Measurements from ENCODE around the gene S100A4. TPM values are rescaled to one million over a fixed set of nuclear protein-coding genes. Genes with fewer than 3 reads are reported as not detected.
A peak's percentile ranks its signal among the peaks of the same experiment; 100 is the strongest.

S100A4 gene
- polyA plus RNA-seq, 1 donor = 29.0 TPM

GRCh38 chr1:153509729-153510354 is 35.8 kb downstream of the S100A4 start:
- no peak for DNase-seq

GRCh38 chr1:153509036-153509435 is 36.6 kb downstream of the S100A4 start:
- DNase-seq = no peak

GRCh38 chr1:153507926-153508583 is 37.6 kb downstream of the S100A4 start:
- no peak for DNase-seq

DNA sequence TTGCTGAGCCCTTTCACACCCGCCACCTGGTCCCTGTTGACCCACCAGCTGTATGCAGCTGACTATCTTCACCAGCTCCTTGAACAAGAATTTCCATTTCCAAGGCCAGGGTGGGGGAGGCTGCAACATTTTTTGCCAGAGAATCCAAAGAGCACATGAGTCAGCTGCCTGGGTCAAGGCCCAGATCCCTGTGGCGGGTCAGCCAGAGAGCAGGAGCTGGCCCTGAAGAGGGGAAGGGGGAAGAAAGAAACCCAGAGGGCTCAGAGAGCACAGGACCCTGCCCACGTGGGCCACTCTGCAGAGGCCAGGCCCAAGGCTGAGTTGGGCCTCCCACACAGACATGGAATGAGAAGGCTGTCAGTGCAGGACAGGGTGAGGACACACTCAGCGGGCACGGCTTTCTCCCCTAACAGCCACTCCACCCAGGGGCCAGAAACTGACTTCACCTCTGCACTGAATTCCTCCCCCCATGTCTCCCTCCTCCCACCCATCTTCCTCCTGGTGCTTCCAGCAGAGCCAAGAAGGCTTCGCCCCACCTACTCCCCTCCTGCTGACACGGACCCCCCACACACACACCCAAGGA is 38.7 kb downstream of the S100A4 start:
- peak; percentile 48 for DNase-seq

DNA sequence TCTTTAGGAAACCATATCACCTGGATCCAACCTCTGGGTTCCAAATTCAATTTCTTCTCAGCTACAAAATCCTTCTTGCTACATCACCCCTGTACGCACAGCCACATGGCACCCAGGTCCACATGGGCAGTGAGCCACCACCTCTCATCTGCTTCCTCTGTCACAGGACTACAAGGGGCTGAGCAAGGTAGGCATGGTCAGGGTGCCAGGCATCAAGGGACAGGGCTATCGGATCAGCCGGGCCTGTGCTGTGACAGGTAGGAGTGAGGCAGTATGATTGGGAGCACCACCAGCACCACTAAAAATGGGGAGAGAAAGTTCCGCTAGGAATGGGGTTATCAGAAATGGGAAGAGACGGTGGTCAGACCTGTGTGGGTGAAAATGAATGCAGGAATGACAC is 39.2 kb downstream of the S100A4 start:
- no peak for DNase-seq

GRCh38 chr1:153505576-153505975 is 40.0 kb downstream of the S100A4 start:
- no peak for DNase-seq

- DNase-seq = no peak
Observed at GRCh38 chr1:153503766-153504165, 41.8 kb downstream of the S100A4 start.

DNA sequence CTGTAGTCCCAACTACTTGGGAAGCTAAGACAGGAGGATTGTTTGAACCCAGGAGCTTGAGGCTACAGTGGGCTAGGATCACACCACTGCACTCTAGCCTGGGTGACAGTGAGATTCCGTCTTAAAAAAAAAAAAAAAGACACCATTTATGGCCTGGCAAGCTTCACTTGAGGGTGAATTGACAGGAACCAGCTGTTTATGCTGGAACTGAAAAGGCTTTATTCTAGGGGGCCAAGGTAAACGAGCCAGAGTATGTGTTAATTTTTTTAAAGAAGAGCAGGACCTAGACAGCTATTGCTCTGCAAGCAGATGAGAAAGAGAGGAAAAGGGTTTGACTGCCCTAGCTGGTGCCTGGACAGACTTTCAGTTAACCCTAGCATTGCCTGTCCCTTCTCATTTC is 46.9 kb downstream of the S100A4 start:
- no peak for DNase-seq

- no peak for DNase-seq
Observed at GRCh38 chr1:153495536-153495935, 50.1 kb downstream of the S100A4 start.

- DNase-seq = peak; percentile 68
Observed at GRCh38 chr1:153494976-153495535, 50.5 kb downstream of the S100A4 start.

Other genes with a start within 250 kb of the S100A4 start
- not detected for gene PGLYRP3, start 232.9 kb downstream of the S100A4 start, polyA plus RNA-seq (ENCODE audit: insufficient read length)
- not detected for gene PGLYRP4, start 197.0 kb downstream of the S100A4 start, polyA plus RNA-seq (ENCODE audit: insufficient read length)
- gene S100A9, start 188.0 kb downstream of the S100A4 start, polyA plus RNA-seq (ENCODE audit: insufficient read length) = 6.2 TPM
- gene S100A12, start 170.2 kb downstream of the S100A4 start, polyA plus RNA-seq (ENCODE audit: insufficient read length) = not detected
- 3.4 TPM for gene S100A8, start 154.7 kb downstream of the S100A4 start, polyA plus RNA-seq (ENCODE audit: insufficient read length)
- not detected for gene S100A7A, start 129.3 kb downstream of the S100A4 start, polyA plus RNA-seq (ENCODE audit: insufficient read length)
- gene S100A7, start 85.2 kb downstream of the S100A4 start, polyA plus RNA-seq (ENCODE audit: insufficient read length) = 0.43 TPM
- gene S100A6, start 9.8 kb downstream of the S100A4 start, polyA plus RNA-seq (ENCODE audit: insufficient read length) = 182 TPM
- 1.3 TPM for gene S100A5, start 4.9 kb downstream of the S100A4 start, polyA plus RNA-seq (ENCODE audit: insufficient read length)
- gene S100A3, start 3.5 kb upstream of the S100A4 start, polyA plus RNA-seq (ENCODE audit: insufficient read length) = 0.25 TPM
- 3.9 TPM for gene S100A2, start 20.0 kb upstream of the S100A4 start, polyA plus RNA-seq (ENCODE audit: insufficient read length)
- gene S100A16, start 67.3 kb upstream of the S100A4 start, polyA plus RNA-seq (ENCODE audit: insufficient read length) = 87.2 TPM
- 16.8 TPM for gene S100A14, start 70.5 kb upstream of the S100A4 start, polyA plus RNA-seq (ENCODE audit: insufficient read length)
- gene S100A13, start 81.7 kb upstream of the S100A4 start, polyA plus RNA-seq (ENCODE audit: insufficient read length) = 120 TPM
- 18.5 TPM for gene S100A1, start 82.6 kb upstream of the S100A4 start, polyA plus RNA-seq (ENCODE audit: insufficient read length)
- gene CHTOP, start 88.3 kb upstream of the S100A4 start, polyA plus RNA-seq (ENCODE audit: insufficient read length) = 149 TPM
- gene SNAPIN, start 112.9 kb upstream of the S100A4 start, polyA plus RNA-seq (ENCODE audit: insufficient read length) = 52.0 TPM
- 316 TPM for gene ILF2, start 125.2 kb upstream of the S100A4 start, polyA plus RNA-seq (ENCODE audit: insufficient read length)
- 61.2 TPM for gene NPR1, start 132.9 kb upstream of the S100A4 start, polyA plus RNA-seq (ENCODE audit: insufficient read length)
- gene INTS3, start 182.2 kb upstream of the S100A4 start, polyA plus RNA-seq (ENCODE audit: insufficient read length) = 142 TPM
- 40.7 TPM for gene SLC27A3, start 229.6 kb upstream of the S100A4 start, polyA plus RNA-seq (ENCODE audit: insufficient read length)